Common myeloid progenitor, CD34-positive (primary cell): ENCODE results near the gene SERPINF2.
A peak's percentile ranks its signal among the peaks of the same experiment; 100 is the strongest.

Experiments used
- CTCF ChIA-PET: fragments of 350-600 bp; sonication (Branson Sonifier 250); formaldehyde crosslinking; loops from one replicate; lab custom pipeline; 2021; ENCODE audit warnings: antibody characterized with exemption; lab: Charles Lee
- POLR2A ChIA-PET: fragments of 350-600 bp; sonication (Branson Sonifier 250); formaldehyde crosslinking; loops from one replicate; lab custom pipeline; 2021; ENCODE audit warnings: antibody characterized with exemption; lab: Charles Lee
- DNase-seq, 3 donors: peaks; one replicate each; pipeline versions ENCODE4 v3.0.0 to v3.0.0-alpha.2; 2013
- H3K27ac ChIP-seq, 2 experiments: 1 replicate in 1 of 2; 2 replicates in 1 of 2; pipeline ENCODE4 v1.7.0; 2013; ENCODE audit warnings: inconsistent platforms in 2 of 2, low read length in 2 of 2, mild to moderate bottlenecking in 2 of 2, low read depth in 1 of 2, moderate library complexity in 1 of 2; ENCODE audit not compliant: severe bottlenecking in 2 of 2, insufficient read depth in 1 of 2, poor library complexity in 1 of 2
- H3K27me3 ChIP-seq, 5 experiments: replicated peaks in 2 of 5; 1 replicate in 3 of 5; 2 replicates in 2 of 5; pipeline versions ENCODE4 v1.6.1 to v1.7.0; 2013; ENCODE audit warnings: low read length in 4 of 5, mild to moderate bottlenecking in 2 of 5, moderate library complexity in 2 of 5, inconsistent platforms in 1 of 5; ENCODE audit not compliant: insufficient read depth in 5 of 5, control insufficient read depth in 4 of 5
- H3K36me3 ChIP-seq, 4 experiments: 1 replicate in 2 of 4; 2 replicates in 2 of 4; pipeline versions ENCODE4 v1.6.1 to v1.7.0; 2013; ENCODE audit warnings: low read length in 3 of 4, control low read depth in 1 of 4, mild to moderate bottlenecking in 1 of 4; ENCODE audit not compliant: control insufficient read depth in 4 of 4, insufficient read depth in 4 of 4
- H3K4me1 ChIP-seq, 4 experiments: 1 replicate in 3 of 4; 2 replicates in 1 of 4; pipeline versions ENCODE4 v1.6.1 to v1.7.1; 2013; ENCODE audit warnings: low read length in 3 of 4, mild to moderate bottlenecking in 3 of 4, control low read depth in 1 of 4, inconsistent platforms in 1 of 4, moderate library complexity in 1 of 4; ENCODE audit not compliant: control insufficient read depth in 4 of 4, insufficient read depth in 4 of 4; ENCODE audit errors: control extremely low read depth in 1 of 4
- H3K4me3 ChIP-seq, 7 experiments: 1 replicate in 4 of 7; 2 replicates in 3 of 7; pipeline versions ENCODE4 v1.5.1 to v1.7.0; 2013; ENCODE audit warnings: mild to moderate bottlenecking in 7 of 7, low read length in 6 of 7, moderate library complexity in 6 of 7, inconsistent platforms in 2 of 7, low read depth in 2 of 7, control low read depth in 1 of 7; ENCODE audit not compliant: insufficient read depth in 4 of 7, control insufficient read depth in 1 of 7; ENCODE audit errors: extremely low read depth in 1 of 7
- H3K9me3 ChIP-seq, 5 experiments: 1 replicate in 4 of 5; 2 replicates in 1 of 5; pipeline versions ENCODE4 v1.6.1 to v1.7.1; 2013; ENCODE audit warnings: low read length in 4 of 5, mild to moderate bottlenecking in 2 of 5, inconsistent platforms in 1 of 5, low read depth in 1 of 5, moderate library complexity in 1 of 5; ENCODE audit not compliant: control insufficient read depth in 4 of 5, insufficient read depth in 2 of 5; ENCODE audit errors: control extremely low read depth in 1 of 5
- WGBS: methylation state at CpG from one replicate; pipeline ENCODE4 v1.1.5; 2013; ENCODE audit not compliant: insufficient coverage; 5-methylcytosine and 5-hydroxymethylcytosine counted together

SERPINF2 gene

DNA sequence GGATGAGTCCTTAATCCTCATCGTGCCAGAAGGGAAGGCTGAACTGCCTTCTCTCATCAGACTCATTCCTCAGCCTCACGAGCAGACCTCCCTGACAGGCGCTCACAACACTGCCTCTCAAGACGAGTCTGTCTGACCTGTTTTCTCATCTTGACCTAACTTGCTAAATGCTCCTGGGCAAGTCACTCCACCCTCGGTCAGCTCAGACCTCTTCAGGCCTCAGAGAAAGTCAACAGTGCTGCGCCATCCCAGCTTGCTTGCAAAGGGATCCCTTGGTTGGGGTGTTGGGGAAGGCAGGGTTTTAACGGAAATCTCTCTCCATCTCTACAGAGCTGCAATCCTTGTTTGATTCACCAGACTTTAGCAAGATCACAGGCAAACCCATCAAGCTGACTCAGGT lies 34.2 kb downstream of the SERPINF2 start:
- CTCF ChIA-PET = interaction anchor here (0.8 to 17.0 kb wide), 4 partner anchors 10 to 107 kb away, joined by 3 to 231 read pairs (median 4); partner anchors contain the start of gene WDR81
- Histone ChIP-seq H3K27ac (no peak overlapping the region), H3K4me3 (no peak overlapping the region), H3K4me1 (peaks cover under 1 to 12% (median 6%) of the 10 kb centered on the region in 4 experiments), H3K27me3 (no peaks in the 10 kb centered on the region), H3K9me3 (no peaks in the 10 kb centered on the region), H3K36me3 (peaks cover 4 to 52% (median 21%) of the 10 kb centered on the region in 4 experiments)
- WGBS = 93% methylated on average over 3 of the region's 7 CpGs
- POLR2A ChIA-PET = no interaction called here
- no peak for DNase-seq

DNA sequence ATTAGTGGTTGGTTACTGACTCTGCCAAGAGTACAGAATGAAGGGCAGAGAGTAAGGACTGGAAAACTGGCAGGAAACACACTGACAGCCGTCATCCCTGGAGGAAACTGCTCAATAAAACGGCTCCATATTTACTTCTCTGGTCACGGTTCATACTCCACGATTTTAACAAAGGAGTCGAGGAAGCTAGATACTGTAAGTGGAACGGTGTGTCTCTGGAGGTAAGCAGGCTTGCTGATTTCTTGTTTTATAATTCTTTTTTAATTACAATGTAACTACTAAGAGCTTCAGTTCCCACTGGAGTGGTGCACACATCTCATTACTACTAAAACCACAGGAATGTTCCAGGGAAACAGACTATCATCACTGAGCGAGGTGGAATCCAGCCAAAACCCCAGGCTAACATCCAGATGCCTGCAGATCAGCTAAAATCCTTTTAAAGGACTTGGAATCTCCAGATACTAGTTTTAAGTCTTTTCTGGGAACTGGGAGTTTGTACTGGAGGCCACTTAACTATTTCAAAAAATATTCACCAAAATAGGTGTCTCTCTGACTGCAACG lies 37.0 kb downstream of the SERPINF2 start:
- peaks cover 7 to 76% (median 24%) of the 10 kb centered on the region in 4 experiments for H3K36me3 ChIP-seq
- H3K27ac ChIP-seq = peak overlapping the region in 1 of 2 experiments; percentile 4
- ChIA-PET POLR2A (interaction anchor here (0.6 kb wide), 1 partner anchor 49 kb away, joined by 3 read pairs; no protein-coding TSS in a partner anchor), CTCF (interaction anchor here (0.8 to 17.0 kb wide), 7 partner anchors 15 to 111 kb away, joined by 3 to 231 read pairs (median 4); partner anchors contain the start of gene WDR81)
- no peaks in the 10 kb centered on the region for H3K27me3 ChIP-seq
- peaks cover 5 to 30% (median 13%) of the 10 kb centered on the region in 4 experiments for H3K4me1 ChIP-seq
- no peaks in the 10 kb centered on the region for H3K9me3 ChIP-seq
- 33% methylated on average over 3 of the region's 8 CpGs for WGBS
- no peak for DNase-seq
- H3K4me3 ChIP-seq = peak overlapping the region in 1 of 7 experiments; percentile 23

DNA sequence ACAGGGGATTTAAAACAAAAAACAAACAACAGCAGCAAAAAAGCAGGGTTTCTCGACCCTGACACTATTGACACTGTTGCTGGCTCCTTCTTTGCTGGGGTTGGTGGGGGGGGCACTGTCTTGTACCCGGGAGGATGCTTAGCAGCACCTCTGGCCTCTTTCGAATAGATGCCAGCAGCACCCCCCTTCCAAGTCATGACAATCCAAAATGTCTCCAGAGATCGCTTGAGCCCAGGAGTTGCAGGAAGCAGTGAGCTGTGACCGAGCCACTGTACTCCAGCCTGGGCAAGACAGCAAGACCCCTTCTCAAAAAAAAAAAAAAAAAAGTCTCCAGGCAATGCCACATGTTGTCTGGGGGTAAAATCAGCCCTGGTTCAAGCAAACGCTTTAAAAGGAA lies 39.5 kb downstream of the SERPINF2 start:
- ChIA-PET CTCF (interaction anchor here (0.6 to 17.0 kb wide), 16 partner anchors 9 to 208 kb away, joined by 3 to 231 read pairs (median 5); partner anchors contain the start of genes SERPINF2 and WDR81), POLR2A (interaction anchor here (2.2 kb wide), 1 partner anchor 65 kb away, joined by 15 read pairs; no protein-coding TSS in a partner anchor)
- peak overlapping the region in 2 of 7 experiments; percentile 4 to 38 for H3K4me3 ChIP-seq
- no peak for DNase-seq
- no peaks in the 10 kb centered on the region for H3K9me3 ChIP-seq
- WGBS = 100% methylated on average over 3 of the region's 6 CpGs
- H3K4me1 ChIP-seq = peaks cover 5 to 34% (median 13%) of the 10 kb centered on the region in 4 experiments
- H3K36me3 ChIP-seq = peaks cover 10 to 77% (median 31%) of the 10 kb centered on the region in 4 experiments
- H3K27me3 ChIP-seq = no peaks in the 10 kb centered on the region
- H3K27ac ChIP-seq = no peak overlapping the region

DNA sequence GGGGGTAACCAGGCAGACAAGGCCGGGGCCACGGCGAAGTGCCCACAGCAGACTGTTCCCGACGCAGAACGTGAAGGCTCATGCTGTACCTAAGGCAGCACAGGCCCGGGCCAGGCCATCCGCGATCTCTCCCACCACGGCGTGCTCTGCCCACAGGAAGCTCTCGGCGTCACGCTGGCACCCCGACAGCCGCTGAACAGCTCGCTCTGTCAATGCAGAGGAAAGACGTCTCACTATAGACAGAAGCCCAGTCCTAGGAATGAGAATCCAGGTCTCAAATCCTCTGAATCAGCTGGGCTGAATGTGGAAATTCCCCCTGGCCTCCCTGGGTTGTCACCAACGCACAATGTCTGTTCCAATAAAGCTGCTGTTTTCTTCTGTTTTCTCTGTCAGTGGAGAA lies 40.6 kb downstream of the SERPINF2 start:
- H3K27me3 ChIP-seq = no peaks in the 10 kb centered on the region
- ChIA-PET CTCF (interaction anchor here (0.8 to 17.0 kb wide), 34 partner anchors 10 to 209 kb away, joined by 3 to 231 read pairs (median 6); partner anchors contain the start of genes SERPINF1 and WDR81), POLR2A (interaction anchor here (0.7 to 2.2 kb wide), 7 partner anchors 12 to 114 kb away, joined by 3 to 15 read pairs (median 5); partner anchors contain the start of genes PRPF8 and WDR81)
- H3K9me3 ChIP-seq = no peaks in the 10 kb centered on the region
- peaks cover 9 to 76% (median 31%) of the 10 kb centered on the region in 4 experiments for H3K36me3 ChIP-seq
- no peak for DNase-seq
- H3K4me3 ChIP-seq = peak overlapping the region in 1 of 7 experiments; percentile 10
- H3K4me1 ChIP-seq = peaks cover 5 to 34% (median 13%) of the 10 kb centered on the region in 4 experiments
- 83% methylated on average over 19 of the region's 19 CpGs for WGBS
- peak overlapping the region in 1 of 2 experiments; percentile 14 for H3K27ac ChIP-seq

DNA sequence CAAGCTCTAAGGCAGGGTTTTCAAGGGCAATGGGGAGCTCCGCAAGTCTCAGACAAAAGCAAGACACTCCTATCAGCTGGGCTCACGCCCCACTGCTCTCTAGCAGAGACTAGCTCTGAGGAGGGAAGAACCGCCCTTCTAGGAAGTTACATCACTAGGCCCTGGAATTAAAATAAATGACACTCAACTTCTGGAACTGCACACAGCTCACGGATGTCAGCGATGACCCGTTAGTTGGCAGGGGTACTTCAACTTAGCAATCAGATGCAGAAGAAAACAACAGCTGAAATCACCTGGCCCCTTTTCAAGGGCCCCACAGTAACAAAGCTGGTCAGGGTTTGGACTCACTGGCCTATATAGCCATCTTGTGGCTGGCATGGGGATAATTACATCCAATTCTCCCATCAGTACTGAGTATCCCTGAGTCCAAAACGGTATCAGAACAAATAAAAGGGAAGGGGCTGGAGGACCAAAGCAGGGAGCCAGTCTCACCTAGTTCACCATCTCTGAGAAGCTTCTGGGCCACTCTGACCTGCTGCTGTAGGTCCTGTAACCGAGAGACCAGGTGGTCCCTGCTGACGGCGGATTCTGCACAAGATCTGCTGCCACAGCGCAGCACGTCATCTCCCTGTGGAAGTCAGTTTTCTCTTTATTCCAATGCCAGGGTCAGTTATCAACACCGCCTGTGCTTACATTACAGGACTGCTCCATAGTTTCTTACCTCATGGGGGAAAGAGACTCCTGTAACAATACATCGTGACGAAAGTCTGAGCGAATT lies 41.4 kb downstream of the SERPINF2 start:
- WGBS = 73% methylated on average over 16 of the region's 16 CpGs
- peak; percentile 64 to 77 (median 74) for DNase-seq
- H3K36me3 ChIP-seq = peaks cover 7 to 74% (median 26%) of the 10 kb centered on the region in 4 experiments
- peak overlapping the region in 1 of 7 experiments; percentile 10 for H3K4me3 ChIP-seq
- POLR2A ChIA-PET = interaction anchor here (0.7 to 2.2 kb wide), 6 partner anchors 13 to 115 kb away, joined by 3 to 15 read pairs (median 4); partner anchors contain the start of gene PRPF8
- H3K9me3 ChIP-seq = no peaks in the 10 kb centered on the region
- CTCF ChIA-PET = interaction anchor here (0.8 to 17.0 kb wide), 34 partner anchors 9 to 210 kb away, joined by 3 to 231 read pairs (median 6); partner anchors contain the start of genes SERPINF1, TLCD2 and WDR81
- peaks cover 5 to 34% (median 13%) of the 10 kb centered on the region in 4 experiments for H3K4me1 ChIP-seq
- H3K27ac ChIP-seq = peak overlapping the region in 1 of 2 experiments; percentile 14
- H3K27me3 ChIP-seq = no peaks in the 10 kb centered on the region

DNA sequence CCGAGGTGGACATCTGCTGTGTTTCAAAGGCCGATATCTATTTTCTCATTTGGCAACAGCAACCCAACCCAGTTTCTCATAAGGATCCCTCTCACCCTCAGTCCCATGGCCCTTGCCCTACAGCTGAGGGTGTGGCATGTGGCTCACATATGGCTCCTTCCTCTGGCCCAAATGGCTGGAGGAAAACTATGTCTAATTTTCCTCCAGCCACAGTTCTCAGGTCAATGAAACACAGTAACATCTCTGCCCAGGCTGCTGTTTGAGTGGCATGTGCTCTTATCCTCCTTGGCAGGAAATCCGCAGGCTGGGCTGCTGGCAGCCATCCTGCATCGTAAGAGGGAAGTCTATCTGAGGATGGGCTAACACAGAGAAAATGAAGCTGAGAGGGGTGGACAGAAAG lies 43.3 kb downstream of the SERPINF2 start:
- Histone ChIP-seq H3K27me3 (no peaks in the 10 kb centered on the region), H3K27ac (no peak overlapping the region), H3K4me3 (no peak overlapping the region), H3K9me3 (no peaks in the 10 kb centered on the region), H3K4me1 (peaks cover 5 to 26% (median 9%) of the 10 kb centered on the region in 4 experiments), H3K36me3 (peaks cover 7 to 62% (median 26%) of the 10 kb centered on the region in 4 experiments)
- DNase-seq = no peak
- CTCF ChIA-PET = interaction anchor here (0.9 to 17.0 kb wide), 4 partner anchors 33 to 119 kb away, joined by 3 to 231 read pairs (median 7); partner anchors contain the start of gene WDR81
- POLR2A ChIA-PET = no interaction called here
- WGBS = 87% methylated on average over 3 of the region's 4 CpGs
